ENCODE measurements around the gene CYRIA.

Gene CYRIA

GRCh38 chr2:16677875-16678274 lies 12.2 kb upstream of the CYRIA start:
- H3K9ac ChIP-seq: no peak overlapping the region
- no peak overlapping the region for H3K27ac ChIP-seq
- H2AFZ ChIP-seq: no peak overlapping the region
- no peak overlapping the region for H3K4me2 ChIP-seq (ENCODE audit: low read length)
- H3K4me1 ChIP-seq: no peaks in the 10 kb centered on the region
- TF ChIP-seq, protein P1, sequence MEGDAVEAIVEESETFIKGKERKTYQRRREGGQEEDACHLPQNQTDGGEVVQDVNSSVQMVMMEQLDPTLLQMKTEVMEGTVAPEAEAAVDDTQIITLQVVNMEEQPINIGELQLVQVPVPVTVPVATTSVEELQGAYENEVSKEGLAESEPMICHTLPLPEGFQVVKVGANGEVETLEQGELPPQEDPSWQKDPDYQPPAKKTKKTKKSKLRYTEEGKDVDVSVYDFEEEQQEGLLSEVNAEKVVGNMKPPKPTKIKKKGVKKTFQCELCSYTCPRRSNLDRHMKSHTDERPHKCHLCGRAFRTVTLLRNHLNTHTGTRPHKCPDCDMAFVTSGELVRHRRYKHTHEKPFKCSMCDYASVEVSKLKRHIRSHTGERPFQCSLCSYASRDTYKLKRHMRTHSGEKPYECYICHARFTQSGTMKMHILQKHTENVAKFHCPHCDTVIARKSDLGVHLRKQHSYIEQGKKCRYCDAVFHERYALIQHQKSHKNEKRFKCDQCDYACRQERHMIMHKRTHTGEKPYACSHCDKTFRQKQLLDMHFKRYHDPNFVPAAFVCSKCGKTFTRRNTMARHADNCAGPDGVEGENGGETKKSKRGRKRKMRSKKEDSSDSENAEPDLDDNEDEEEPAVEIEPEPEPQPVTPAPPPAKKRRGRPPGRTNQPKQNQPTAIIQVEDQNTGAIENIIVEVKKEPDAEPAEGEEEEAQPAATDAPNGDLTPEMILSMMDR (IDR thresholded peaks at IDR 0.05): no peak
- H3K27me3 ChIP-seq (ENCODE audit: control insufficient read depth, insufficient read depth, low read length): no peaks in the 10 kb centered on the region
- H3K9me3 ChIP-seq (ENCODE audit: control insufficient read depth, low read length): no peaks in the 10 kb centered on the region
- H3K79me2 ChIP-seq: no peaks in the 10 kb centered on the region
- no peak overlapping the region for H3K4me3 ChIP-seq (ENCODE audit: low read depth, low read length)
- no peaks in the 10 kb centered on the region for H3K36me3 ChIP-seq (ENCODE audit: control insufficient read depth, insufficient read depth, low read length)

DNA sequence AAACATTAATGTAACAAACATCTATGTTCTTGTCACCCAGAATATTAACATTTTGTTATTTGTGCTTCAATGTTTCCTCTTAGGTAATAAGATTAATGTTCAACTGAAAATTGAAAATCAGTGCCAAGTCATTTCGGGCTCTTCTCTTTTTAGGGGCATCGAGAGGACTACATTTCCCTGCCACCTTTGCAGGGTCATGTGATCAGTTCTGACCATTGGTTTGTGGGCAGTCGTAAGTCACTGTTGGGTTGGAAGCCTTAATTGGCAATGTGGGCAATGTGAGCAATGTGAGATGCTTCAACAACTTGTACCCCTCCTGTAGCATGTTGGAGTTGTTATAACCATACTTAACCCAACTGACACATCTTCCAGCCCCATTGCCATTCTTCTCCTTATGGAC lies 10.1 kb upstream of the CYRIA start:
- no peak overlapping the region for H3K4me3 ChIP-seq (ENCODE audit: low read depth, low read length)

GRCh38 chr2:16674154-16674553 lies 8.5 kb upstream of the CYRIA start:
- Histone ChIP-seq H3K27ac (no peak overlapping the region), H3K4me1 (no peaks in the 10 kb centered on the region), H2AFZ (no peak overlapping the region), H3K4me3 (ENCODE audit: low read depth, low read length) (no peak overlapping the region), H3K4me2 (ENCODE audit: low read length) (no peak overlapping the region), H3K27me3 (ENCODE audit: control insufficient read depth, insufficient read depth, low read length) (no peaks in the 10 kb centered on the region), H3K9ac (no peak overlapping the region), H3K9me3 (ENCODE audit: control insufficient read depth, low read length) (no peaks in the 10 kb centered on the region), H3K36me3 (ENCODE audit: control insufficient read depth, insufficient read depth, low read length) (no peaks in the 10 kb centered on the region), H3K79me2 (no peaks in the 10 kb centered on the region)
- TF ChIP-seq, protein P1 (IDR thresholded peaks at IDR 0.05): no peak

More for the DNA sequence above, 10.1 kb upstream of the CYRIA start:
- H2AFZ ChIP-seq: no peak overlapping the region
- no peaks in the 10 kb centered on the region for H3K4me1 ChIP-seq
- H3K36me3 ChIP-seq (ENCODE audit: control insufficient read depth, insufficient read depth, low read length): no peaks in the 10 kb centered on the region
- no peak overlapping the region for H3K4me2 ChIP-seq (ENCODE audit: low read length)
- no peak overlapping the region for H3K9ac ChIP-seq
- TF ChIP-seq, protein P1 (IDR thresholded peaks at IDR 0.05): no peak
- H3K27me3 ChIP-seq (ENCODE audit: control insufficient read depth, insufficient read depth, low read length): no peaks in the 10 kb centered on the region
- H3K79me2 ChIP-seq: no peaks in the 10 kb centered on the region
- no peaks in the 10 kb centered on the region for H3K9me3 ChIP-seq (ENCODE audit: control insufficient read depth, low read length)
- H3K27ac ChIP-seq: no peak overlapping the region

- Histone ChIP-seq H3K9me3 (ENCODE audit: control insufficient read depth, low read length) (no peaks in the 10 kb centered on the region), H3K79me2 (no peaks in the 10 kb centered on the region), H3K36me3 (ENCODE audit: control insufficient read depth, insufficient read depth, low read length) (no peaks in the 10 kb centered on the region), H3K27me3 (ENCODE audit: control insufficient read depth, insufficient read depth, low read length) (no peaks in the 10 kb centered on the region), H2AFZ (no peak overlapping the region), H3K4me2 (ENCODE audit: low read length) (no peak overlapping the region), H3K4me1 (no peaks in the 10 kb centered on the region), H3K27ac (no peak overlapping the region), H3K9ac (no peak overlapping the region), H3K4me3 (ENCODE audit: low read depth, low read length) (no peak overlapping the region)
- TF ChIP-seq, protein P1 (IDR thresholded peaks at IDR 0.05): no peak
Measured at GRCh38 chr2:16671760-16672159, 6.1 kb upstream of the CYRIA start.

- Histone ChIP-seq H3K79me2 (no peaks in the 10 kb centered on the region), H3K27ac (no peak overlapping the region), H3K9ac (no peak overlapping the region), H3K4me3 (ENCODE audit: low read depth, low read length) (no peak overlapping the region), H3K9me3 (ENCODE audit: control insufficient read depth, low read length) (no peaks in the 10 kb centered on the region), H2AFZ (no peak overlapping the region), H3K4me2 (ENCODE audit: low read length) (no peak overlapping the region), H3K27me3 (ENCODE audit: control insufficient read depth, insufficient read depth, low read length) (no peaks in the 10 kb centered on the region), H3K4me1 (peaks cover 3% of the 10 kb centered on the region), H3K36me3 (ENCODE audit: control insufficient read depth, insufficient read depth, low read length) (no peaks in the 10 kb centered on the region)
- TF ChIP-seq, protein P1 (IDR thresholded peaks at IDR 0.05): no peak
Measured at GRCh38 chr2:16669388-16669787, 3.8 kb upstream of the CYRIA start.

All from parathyroid adenoma (tissue), 2 donors.